Endothelial cell of umbilical vein (primary cell): ENCODE data around the gene CD300LG. TPM values are rescaled to one million over a fixed set of nuclear protein-coding genes. Genes with fewer than 3 reads are reported as not detected.

Experiments used
- BruUV-seq: library from RNA; stranded (reverse); fragments of 400-500 nt; replicated peaks from 2 replicates; lab custom pipeline; 2021; lab: Mats Ljungman, UMichigan
- CTCF ChIA-PET: fragments of 300-600, 350-600 bp; sonication (Branson Sonifier 250); formaldehyde crosslinking; loops from one replicate; lab custom pipeline; 2021; ENCODE audit warnings: antibody characterized with exemption, inconsistent platforms; lab: Charles Lee
- POLR2A ChIA-PET: fragments of 300-600, 350-600 bp; sonication (Branson Sonifier 250); formaldehyde crosslinking; loops from one replicate; lab custom pipeline; 2021; ENCODE audit warnings: antibody characterized with exemption, inconsistent platforms; lab: Charles Lee
- DNase-seq: peaks from one replicate; pipeline ENCODE4 v3.0.0-alpha.2; 2011; ENCODE audit warnings: low read depth, low spot score
- FAIRE-seq: peaks from 2 replicates; lab custom pipeline; 2011; peaks lifted over from hg19 to GRCh38; lab: Jason Lieb, UNC
- H2AFZ ChIP-seq: 2 replicates; pipeline ENCODE4 v1.6.0; 2012; ENCODE audit warnings: low read depth, low read length, control low read depth, inconsistent platforms
- H3K27ac ChIP-seq: 2 replicates; pipeline ENCODE4 v1.5.1; 2011; ENCODE audit warnings: low read depth, mild to moderate bottlenecking, control low read depth, low read length, moderate library complexity; ENCODE audit not compliant: insufficient read depth
- H3K27me3 ChIP-seq, 2 experiments: 2 replicates each; pipeline versions ENCODE4 v1.6.0 to v1.6.1; 2011; ENCODE audit warnings: low read length in 2 of 2, mixed read lengths in 1 of 2; ENCODE audit not compliant: control insufficient read depth in 2 of 2, insufficient read depth in 2 of 2
- H3K36me3 ChIP-seq, 2 experiments: 2 replicates in 1 of 2; 3 replicates in 1 of 2; pipeline ENCODE4 v1.5.1; 2011; ENCODE audit warnings: low read length in 2 of 2, mild to moderate bottlenecking in 1 of 2, moderate library complexity in 1 of 2; ENCODE audit not compliant: control insufficient read depth in 2 of 2, insufficient read depth in 2 of 2; ENCODE audit errors: extremely low read depth in 1 of 2
- H3K4me1 ChIP-seq: 3 replicates; pipeline ENCODE4 v1.5.1; 2011; ENCODE audit warnings: mild to moderate bottlenecking, low read length; ENCODE audit not compliant: control insufficient read depth, insufficient read depth; ENCODE audit errors: extremely low read depth
- H3K4me2 ChIP-seq: 2 replicates; pipeline ENCODE4 v1.6.1; 2011; ENCODE audit warnings: low read length, control low read depth, mixed read lengths; ENCODE audit not compliant: insufficient read depth
- H3K4me3 ChIP-seq, 3 experiments: fragments of 200-600 bp in 1 of 3; sonication (generic), shearing (Covaris generic) in 1 of 3; replicated peaks in 1 of 3; 2 replicates each; pipeline ENCODE4 v1.5.1; 2011 to 2016; ENCODE audit warnings: control low read depth in 3 of 3, low read length in 3 of 3, mild to moderate bottlenecking in 2 of 3, inconsistent platforms in 1 of 3, low read depth in 1 of 3, moderate library complexity in 1 of 3; ENCODE audit not compliant: insufficient read depth in 1 of 3
- H3K79me2 ChIP-seq: 2 replicates; pipeline ENCODE4 v1.6.0; 2012; ENCODE audit warnings: low read length, inconsistent platforms; ENCODE audit not compliant: control insufficient read depth, insufficient read depth
- H3K9ac ChIP-seq: replicated peaks from 2 replicates; pipeline ENCODE3; 2011; ENCODE audit warnings: low read length, control low read depth; ENCODE audit not compliant: insufficient read depth; ENCODE audit errors: extremely low read depth
- H3K9me1 ChIP-seq: replicated peaks from 3 replicates; pipeline ENCODE4 v1.6.0; 2011; ENCODE audit warnings: mild to moderate bottlenecking, low read length; ENCODE audit not compliant: control insufficient read depth, insufficient read depth; ENCODE audit errors: extremely low read depth
- H3K9me3 ChIP-seq: replicated peaks from 2 replicates; pipeline ENCODE4 v1.5.1; 2012; ENCODE audit warnings: low read length, inconsistent platforms; ENCODE audit not compliant: control insufficient read depth, insufficient read depth
- H4K20me1 ChIP-seq: replicated peaks from 2 replicates; pipeline ENCODE3; 2011; ENCODE audit warnings: mild to moderate bottlenecking, low read length; ENCODE audit not compliant: control insufficient read depth, insufficient read depth; ENCODE audit errors: extremely low read depth
- EZH2 ChIP-seq: IDR thresholded peaks from 2 replicates; pipeline ENCODE4 v1.6.1; 2012; ENCODE audit warnings: borderline replicate concordance, low read depth, mild to moderate bottlenecking, moderate library complexity, low read length, inconsistent platforms; ENCODE audit not compliant: severe bottlenecking
- FOS ChIP-seq: IDR thresholded peaks from 2 replicates; pipeline ENCODE4 v1.6.1; 2011; ENCODE audit warnings: mild to moderate bottlenecking, low read length, moderate library complexity, borderline replicate concordance; ENCODE audit not compliant: insufficient read depth
- GATA2 ChIP-seq: IDR thresholded peaks from 2 replicates; pipeline ENCODE4 v1.7.0; 2011; ENCODE audit warnings: low read depth, mild to moderate bottlenecking, moderate library complexity, mixed read lengths, low read length; ENCODE audit not compliant: insufficient read length, insufficient read depth
- JUN ChIP-seq: IDR thresholded peaks from 2 replicates; pipeline ENCODE4 v1.6.1; 2011; ENCODE audit warnings: borderline replicate concordance, low read depth; ENCODE audit not compliant: insufficient read length, insufficient read depth
- MYC ChIP-seq: IDR thresholded peaks from one replicate; pipeline ENCODE4 v1.6.1; 2011; ENCODE audit warnings: mild to moderate bottlenecking, low read depth, low read length
- POLR2A ChIP-seq: IDR thresholded peaks from 2 replicates; pipeline ENCODE4 v1.6.1; 2012; ENCODE audit warnings: low read depth, mild to moderate bottlenecking, control low read depth, low read length
- POLR2AphosphoS5 ChIP-seq: IDR thresholded peaks from 2 replicates; pipeline ENCODE4 v1.6.1; 2012; ENCODE audit warnings: low read depth, mild to moderate bottlenecking, control low read depth, low read length, moderate library complexity; ENCODE audit not compliant: insufficient read depth
- dilution Hi-C: fragments of 300-500 bp; cut with MboI; formaldehyde crosslinking; loops from one replicate; pipeline ENCODE4 v1.15.0; 2019; ENCODE audit warnings: low sequenced_read_pairs; ENCODE audit not compliant: extremely low pct_ligation_motif_present
- intact Hi-C: fragments of 100-400 bp; cut with micrococcal nuclease; formaldehyde crosslinking; loops from one replicate; pipeline ENCODE4 v1.10.0; 2022
- polyA plus RNA-seq, 4 experiments: library from polyadenylated mRNA; depleted of rRNA in 3 of 4; stranded (reverse) in 3 of 4; unstranded in 1 of 4; fragments of >200 nt; gene quantifications; 2 replicates each; pipeline versions ENCODE4 v1.2.1 to v1.2.3, GENCODE V29; 2011 to 2012; ENCODE audit warnings: missing spikeins in 1 of 4
- total RNA-seq: library from RNA; stranded (reverse); gene quantifications from 2 replicates; pipeline ENCODE4 v1.2.3, GENCODE V29; 2021
- TF ChIP-seq, protein P1 (sequence below): IDR thresholded peaks from 2 replicates; pipeline ENCODE4 v1.6.1; 2011; ENCODE audit not compliant: insufficient read depth, insufficient read length
- TF ChIP-seq, protein P2 (sequence below), 2 donors: IDR thresholded peaks; 1 replicate in 1 of 2; 2 replicates in 1 of 2; pipeline ENCODE4 v1.5.1; 2011; ENCODE audit warnings: low read length in 2 of 2, mild to moderate bottlenecking in 2 of 2, moderate library complexity in 2 of 2, control low read depth in 1 of 2, inconsistent platforms in 1 of 2, low read depth in 1 of 2; ENCODE audit not compliant: insufficient read depth in 1 of 2; ENCODE audit errors: extremely low read depth in 1 of 2

The CD300LG gene
- total and polyA plus RNA-seq, 2 donors (not counting 3 experiments of a cell fraction or from before 2014, with no cell fraction given): not detected

DNA sequence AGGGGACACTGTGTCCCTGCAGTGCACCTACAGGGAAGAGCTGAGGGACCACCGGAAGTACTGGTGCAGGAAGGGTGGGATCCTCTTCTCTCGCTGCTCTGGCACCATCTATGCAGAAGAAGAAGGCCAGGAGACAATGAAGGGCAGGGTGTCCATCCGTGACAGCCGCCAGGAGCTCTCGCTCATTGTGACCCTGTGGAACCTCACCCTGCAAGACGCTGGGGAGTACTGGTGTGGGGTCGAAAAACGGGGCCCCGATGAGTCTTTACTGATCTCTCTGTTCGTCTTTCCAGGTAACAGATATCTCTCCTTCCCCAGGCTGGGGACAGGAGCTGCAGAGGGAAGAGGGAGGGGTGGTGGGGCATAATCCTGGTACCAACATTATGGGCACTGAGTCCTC, 1.6 kb downstream of the CD300LG start:
- Histone ChIP-seq H3K9ac (no peak overlapping the region), H3K9me3 (no peaks in the 10 kb centered on the region), H3K4me2 (no peak overlapping the region), H3K79me2 (no peaks in the 10 kb centered on the region), H3K27me3 (peaks cover 3 to 4% of the 10 kb centered on the region in 2 experiments), H3K36me3 (no peaks in the 10 kb centered on the region), H3K4me1 (no peaks in the 10 kb centered on the region), H3K9me1 (no peaks in the 10 kb centered on the region), H3K27ac (no peak overlapping the region), H3K4me3 (no peak overlapping the region), H4K20me1 (no peaks in the 10 kb centered on the region), H2AFZ (no peak overlapping the region)
- ChIA-PET POLR2A (no interaction called here), CTCF (interaction anchor here (0.8 to 1.0 kb wide), 2 partner anchors 9 to 59 kb away, joined by 3 read pairs; no protein-coding TSS in a partner anchor)
- FAIRE-seq (no peak), DNase-seq (no peak)
- BruUV-seq: no TSS peak
- intact Hi-C loops: no loop called here
- dilution Hi-C loops: no loop called here
- TF ChIP-seq FOS (no peak), JUN (no peak), GATA2 (no peak), POLR2A (no peak), EZH2 (no peak), POLR2AphosphoS5 (no peak), MYC (no peak)
- TF ChIP-seq, protein P1, sequence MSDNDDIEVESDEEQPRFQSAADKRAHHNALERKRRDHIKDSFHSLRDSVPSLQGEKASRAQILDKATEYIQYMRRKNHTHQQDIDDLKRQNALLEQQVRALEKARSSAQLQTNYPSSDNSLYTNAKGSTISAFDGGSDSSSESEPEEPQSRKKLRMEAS: no peak
- TF ChIP-seq, protein P2, sequence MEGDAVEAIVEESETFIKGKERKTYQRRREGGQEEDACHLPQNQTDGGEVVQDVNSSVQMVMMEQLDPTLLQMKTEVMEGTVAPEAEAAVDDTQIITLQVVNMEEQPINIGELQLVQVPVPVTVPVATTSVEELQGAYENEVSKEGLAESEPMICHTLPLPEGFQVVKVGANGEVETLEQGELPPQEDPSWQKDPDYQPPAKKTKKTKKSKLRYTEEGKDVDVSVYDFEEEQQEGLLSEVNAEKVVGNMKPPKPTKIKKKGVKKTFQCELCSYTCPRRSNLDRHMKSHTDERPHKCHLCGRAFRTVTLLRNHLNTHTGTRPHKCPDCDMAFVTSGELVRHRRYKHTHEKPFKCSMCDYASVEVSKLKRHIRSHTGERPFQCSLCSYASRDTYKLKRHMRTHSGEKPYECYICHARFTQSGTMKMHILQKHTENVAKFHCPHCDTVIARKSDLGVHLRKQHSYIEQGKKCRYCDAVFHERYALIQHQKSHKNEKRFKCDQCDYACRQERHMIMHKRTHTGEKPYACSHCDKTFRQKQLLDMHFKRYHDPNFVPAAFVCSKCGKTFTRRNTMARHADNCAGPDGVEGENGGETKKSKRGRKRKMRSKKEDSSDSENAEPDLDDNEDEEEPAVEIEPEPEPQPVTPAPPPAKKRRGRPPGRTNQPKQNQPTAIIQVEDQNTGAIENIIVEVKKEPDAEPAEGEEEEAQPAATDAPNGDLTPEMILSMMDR (IDR thresholded peaks at IDR 0.05; ENCODE audit: extremely low read depth in 1 of 2, insufficient read depth in 1 of 2, low read depth in 1 of 2, low read length in 2 of 2): no peak
